HL-60 (cell line): ENCODE data around the gene MAPRE3.

Experiments
- GABPA ChIP-seq: IDR thresholded peaks from 2 replicates; pipeline ENCODE4 v1.6.1; 2012; ENCODE audit warnings: low read depth
- POLR2AphosphoS5 ChIP-seq: IDR thresholded peaks from 2 replicates; pipeline ENCODE4 v1.6.1; 2012; ENCODE audit warnings: low read depth
- REST ChIP-seq: IDR thresholded peaks from 2 replicates; pipeline ENCODE4 v1.6.1; 2012; ENCODE audit warnings: low read depth; ENCODE audit not compliant: insufficient replicate concordance
- SPI1 ChIP-seq: IDR thresholded peaks from 2 replicates; pipeline ENCODE4 v1.6.1; 2012; ENCODE audit warnings: low read depth, mild to moderate bottlenecking, borderline replicate concordance
- TF ChIP-seq, protein P1 (sequence below): IDR thresholded peaks from one replicate; pipeline ENCODE4 v1.5.1; 2011; ENCODE audit warnings: low read length, control low read depth, inconsistent platforms; ENCODE audit not compliant: insufficient read depth

GRCh38 chr2:27069961-27070618 lies 99.7 kb downstream of the MAPRE3 start:
- TF ChIP-seq, protein P1, sequence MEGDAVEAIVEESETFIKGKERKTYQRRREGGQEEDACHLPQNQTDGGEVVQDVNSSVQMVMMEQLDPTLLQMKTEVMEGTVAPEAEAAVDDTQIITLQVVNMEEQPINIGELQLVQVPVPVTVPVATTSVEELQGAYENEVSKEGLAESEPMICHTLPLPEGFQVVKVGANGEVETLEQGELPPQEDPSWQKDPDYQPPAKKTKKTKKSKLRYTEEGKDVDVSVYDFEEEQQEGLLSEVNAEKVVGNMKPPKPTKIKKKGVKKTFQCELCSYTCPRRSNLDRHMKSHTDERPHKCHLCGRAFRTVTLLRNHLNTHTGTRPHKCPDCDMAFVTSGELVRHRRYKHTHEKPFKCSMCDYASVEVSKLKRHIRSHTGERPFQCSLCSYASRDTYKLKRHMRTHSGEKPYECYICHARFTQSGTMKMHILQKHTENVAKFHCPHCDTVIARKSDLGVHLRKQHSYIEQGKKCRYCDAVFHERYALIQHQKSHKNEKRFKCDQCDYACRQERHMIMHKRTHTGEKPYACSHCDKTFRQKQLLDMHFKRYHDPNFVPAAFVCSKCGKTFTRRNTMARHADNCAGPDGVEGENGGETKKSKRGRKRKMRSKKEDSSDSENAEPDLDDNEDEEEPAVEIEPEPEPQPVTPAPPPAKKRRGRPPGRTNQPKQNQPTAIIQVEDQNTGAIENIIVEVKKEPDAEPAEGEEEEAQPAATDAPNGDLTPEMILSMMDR: no peak
- TF ChIP-seq POLR2AphosphoS5 (no peak), GABPA (no peak), SPI1 (no peak), REST (no peak)
